GM19351 (cell line): ENCODE results near the gene CLASP1.
A peak's percentile ranks its signal among the peaks of the same experiment; 100 is the strongest.
"Not testable (repeated sequence)": the region's sequence is repeated elsewhere in the genome, so short reads cannot be mapped to it uniquely, and the experiment has no call there.

Source experiments
- ATAC-seq: cut with Tn5 transposase; IDR thresholded peaks from one replicate; pipeline ENCODE4 v1.9.1; 2021; ENCODE audit warnings: mild to moderate bottlenecking, moderate library complexity; ENCODE audit not compliant: unreplicated experiment

The CLASP1 gene

GRCh38 chr2:121663434-121663833, 14.2 kb upstream of the CLASP1 start:
- ATAC-seq = no peak

GRCh38 chr2:121662656-121663055, 13.4 kb upstream of the CLASP1 start:
- no peak for ATAC-seq

GRCh38 chr2:121659933-121660332, 10.7 kb upstream of the CLASP1 start:
- no peak for ATAC-seq

- ATAC-seq = not testable (repeated sequence)
Observed at GRCh38 chr2:121658393-121658792, 9.1 kb upstream of the CLASP1 start.

- ATAC-seq = no peak
Observed at GRCh38 chr2:121653035-121653434, 3.8 kb upstream of the CLASP1 start.

GRCh38 chr2:121650315-121650930, 1.2 kb upstream of the CLASP1 start:
- ATAC-seq = no peak

GRCh38 chr2:121649596-121650314, 493 bp upstream of the CLASP1 start:
- peak; percentile 88 for ATAC-seq

- peak; percentile 30 for ATAC-seq
Observed at GRCh38 chr2:121648206-121649148, 785 bp downstream of the CLASP1 start.

GRCh38 chr2:121647396-121647795, 1.9 kb downstream of the CLASP1 start:
- ATAC-seq = no peak

GRCh38 chr2:121644715-121645114, 4.5 kb downstream of the CLASP1 start:
- ATAC-seq = no peak

GRCh38 chr2:121643877-121644276, 5.4 kb downstream of the CLASP1 start:
- no peak for ATAC-seq

GRCh38 chr2:121640380-121641316, 8.6 kb downstream of the CLASP1 start:
- no peak for ATAC-seq

- not testable (repeated sequence) for ATAC-seq
Observed at GRCh38 chr2:121639846-121640245, 9.4 kb downstream of the CLASP1 start.

- no peak for ATAC-seq
Observed at GRCh38 chr2:121638333-121638732, 10.9 kb downstream of the CLASP1 start.

GRCh38 chr2:121635371-121635770, 13.9 kb downstream of the CLASP1 start:
- ATAC-seq = no peak

GRCh38 chr2:121634354-121635307, 14.6 kb downstream of the CLASP1 start:
- no peak for ATAC-seq

- no peak for ATAC-seq
Observed at GRCh38 chr2:121633463-121633862, 15.8 kb downstream of the CLASP1 start.

- ATAC-seq = no peak
Observed at GRCh38 chr2:121627525-121628050, 21.7 kb downstream of the CLASP1 start.
